HG02798 (cell line): ENCODE data around the gene WASF2.
A peak's percentile ranks its signal among the peaks of the same experiment; 100 is the strongest.

ENCODE experiments used
- ATAC-seq: cut with Tn5 transposase; IDR thresholded peaks from one replicate; pipeline ENCODE4 v1.9.1; 2021; ENCODE audit warnings: mild to moderate bottlenecking; ENCODE audit not compliant: unreplicated experiment, poor library complexity

The WASF2 gene

DNA sequence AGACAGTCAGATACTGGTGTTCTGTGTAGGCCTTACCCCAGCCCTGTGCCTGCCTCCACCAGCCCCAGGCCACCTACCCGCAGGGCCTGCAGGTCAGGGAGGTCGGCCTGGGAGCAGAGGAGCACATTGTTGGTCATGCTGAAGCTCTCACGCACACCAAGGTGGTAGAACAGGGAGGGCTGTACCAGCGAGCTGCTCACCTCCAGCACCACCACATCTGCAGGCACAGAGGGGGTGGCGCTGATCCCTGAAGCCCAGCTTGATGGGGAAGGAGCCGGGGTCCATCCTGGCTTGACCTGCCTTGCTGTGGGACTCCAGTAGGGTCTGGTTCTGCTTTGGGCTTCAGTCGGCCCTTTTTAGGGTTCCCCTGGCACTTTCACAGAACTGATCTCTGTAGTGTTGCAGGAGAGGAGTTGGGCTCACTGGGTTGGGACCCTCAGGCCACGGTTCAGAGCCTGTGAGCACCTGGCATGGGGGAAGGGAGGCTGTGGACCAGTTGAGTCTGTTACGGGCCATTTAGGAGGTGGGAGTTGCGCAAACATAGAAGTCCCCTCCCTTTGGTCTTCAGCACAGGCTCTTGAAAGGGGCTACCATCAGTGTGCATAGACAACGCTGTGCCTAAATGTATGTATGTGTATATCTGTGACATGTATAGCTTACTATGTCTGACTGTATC is 125.1 kb downstream of the WASF2 start:
- no peak for ATAC-seq

DNA sequence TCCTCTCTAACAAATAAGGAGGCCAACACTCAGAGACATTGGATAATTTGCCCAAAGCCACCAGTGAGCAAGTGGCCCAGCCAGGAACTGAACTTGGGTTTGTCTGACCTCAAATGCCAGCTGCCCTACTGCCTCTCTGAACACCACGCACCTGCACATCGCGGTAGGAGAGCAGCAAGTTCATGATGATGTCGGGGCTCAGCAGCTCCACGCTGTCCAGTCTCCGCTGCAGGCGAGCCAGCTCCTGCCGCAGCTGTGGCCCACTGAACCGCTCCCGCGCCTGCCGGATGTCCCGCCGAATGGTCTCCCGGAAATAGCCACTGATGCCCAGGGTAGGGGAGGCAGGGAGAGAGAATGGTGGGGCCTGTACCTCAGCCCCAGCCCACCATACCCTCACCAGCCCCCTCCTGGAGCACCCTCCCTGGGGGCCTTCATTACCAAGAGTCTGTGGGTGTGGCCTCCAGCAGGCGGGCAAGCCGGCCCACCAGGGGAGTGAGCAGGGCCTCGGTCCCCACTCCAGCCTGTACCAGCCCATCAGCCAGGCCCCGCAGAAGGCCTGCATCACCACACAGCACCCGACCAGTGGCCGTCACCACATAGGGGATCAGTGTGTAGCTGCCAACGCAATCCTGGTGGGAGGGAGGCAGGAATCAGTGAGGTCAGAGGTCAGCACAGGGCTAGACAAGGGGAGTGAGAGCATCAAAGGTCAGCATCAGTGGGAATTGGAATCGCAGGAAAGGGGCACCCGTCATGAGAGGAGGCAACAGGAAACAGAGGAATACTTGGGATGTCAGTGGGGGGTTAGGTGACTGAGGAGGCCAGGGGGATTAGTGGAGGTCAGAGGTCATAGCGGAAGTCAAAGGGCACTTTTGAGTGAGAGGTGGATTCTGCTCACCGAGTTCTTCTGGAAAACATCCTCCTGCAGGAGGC is 125.9 kb downstream of the WASF2 start:
- ATAC-seq = no peak

DNA sequence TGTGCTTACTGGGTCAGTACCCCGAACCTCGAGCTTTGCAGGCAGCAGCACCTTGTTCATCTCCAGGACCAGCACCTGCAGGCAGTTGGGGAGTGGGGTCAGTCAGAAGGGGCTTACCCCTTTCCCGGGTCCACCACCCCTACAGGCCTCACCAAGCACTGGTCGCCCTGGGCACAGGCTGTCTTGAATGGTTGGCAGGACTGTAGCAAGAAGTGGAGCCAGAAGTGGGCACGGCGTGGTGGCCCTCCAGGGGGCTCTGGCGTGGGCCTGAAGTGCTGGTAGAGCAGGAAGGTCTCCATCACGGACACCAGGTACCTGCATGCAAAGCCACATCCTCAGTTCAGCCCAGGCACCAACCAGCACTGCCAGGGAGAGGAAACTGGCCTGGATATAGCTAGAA is 128.4 kb downstream of the WASF2 start:
- ATAC-seq = no peak

DNA sequence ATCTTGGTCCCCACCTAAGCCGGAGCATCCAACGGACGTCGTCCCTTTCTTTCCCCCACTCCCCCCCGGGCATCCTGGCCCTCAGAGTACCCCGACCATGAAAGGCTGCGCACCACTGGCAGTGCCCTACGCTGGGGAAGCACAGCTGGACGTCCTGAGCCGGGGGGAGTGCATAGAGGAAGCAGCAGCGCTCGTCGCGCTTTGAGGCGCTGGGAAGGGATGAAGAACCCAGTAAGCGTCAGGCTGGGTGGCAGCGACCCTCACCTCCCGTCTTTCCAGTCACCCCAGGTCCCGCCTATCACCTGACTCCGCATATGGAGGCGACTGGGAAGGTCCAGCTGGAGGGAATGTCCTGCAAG is 128.9 kb downstream of the WASF2 start:
- no peak for ATAC-seq

DNA sequence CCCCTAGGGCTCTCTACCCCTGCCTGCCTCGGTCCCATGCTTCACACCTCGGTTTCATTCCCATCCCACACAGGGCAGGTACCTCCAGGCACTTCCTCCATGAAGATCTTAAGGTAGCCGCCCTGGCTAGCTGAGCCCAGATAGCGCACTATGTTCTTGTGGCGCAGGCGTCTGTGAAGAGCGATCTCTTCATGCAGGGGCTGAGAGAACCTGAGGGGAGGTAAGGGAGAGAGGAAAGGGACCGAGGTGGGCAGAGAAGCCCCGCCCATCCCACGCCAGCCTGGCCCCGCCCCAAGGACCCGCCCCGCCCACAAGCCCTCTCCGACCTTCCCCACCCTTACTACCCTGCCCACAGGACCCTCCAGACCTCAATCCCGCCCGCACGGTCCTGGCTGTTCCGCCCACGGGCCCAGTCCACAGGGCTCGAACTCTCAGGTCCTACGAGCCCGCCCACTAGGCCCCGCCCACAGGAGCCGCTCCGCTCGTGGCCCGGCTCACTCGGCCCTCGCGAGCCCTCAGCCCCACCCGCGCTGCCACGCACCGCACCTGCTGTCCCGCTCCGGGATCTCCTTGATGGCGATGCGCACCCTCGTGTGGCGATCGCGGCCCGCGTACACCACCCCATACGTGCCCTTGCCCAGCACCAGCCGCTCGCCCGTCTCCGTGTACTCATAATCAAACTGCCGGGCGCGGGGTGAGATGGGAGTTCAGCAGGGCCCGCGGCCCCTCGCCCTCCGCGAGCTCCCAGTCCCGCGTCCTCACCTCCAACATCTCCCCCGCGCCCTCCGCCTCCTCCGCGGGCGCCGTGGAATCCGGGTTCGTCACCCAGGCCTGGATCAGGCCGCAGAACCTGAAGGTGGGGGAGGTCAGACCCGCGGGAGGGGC is 129.6 kb downstream of the WASF2 start:
- peak; percentile 31 for ATAC-seq

DNA sequence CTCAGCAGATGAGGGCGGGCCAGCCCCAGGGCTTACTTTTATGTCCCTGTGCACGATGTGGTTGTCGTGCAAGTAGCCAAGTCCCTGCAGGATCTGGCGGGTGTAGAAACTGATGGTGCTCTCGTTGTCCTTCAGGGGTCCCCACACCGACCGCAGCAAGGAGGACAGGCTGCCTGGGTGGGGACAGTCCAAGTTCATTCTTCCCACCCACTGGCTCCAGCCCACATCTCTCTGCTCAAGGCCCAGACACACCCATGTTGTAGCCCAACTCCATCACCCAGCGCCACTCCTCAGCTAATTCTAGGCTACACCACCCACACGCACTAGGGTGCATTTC is 130.2 kb downstream of the WASF2 start:
- ATAC-seq = no peak

DNA sequence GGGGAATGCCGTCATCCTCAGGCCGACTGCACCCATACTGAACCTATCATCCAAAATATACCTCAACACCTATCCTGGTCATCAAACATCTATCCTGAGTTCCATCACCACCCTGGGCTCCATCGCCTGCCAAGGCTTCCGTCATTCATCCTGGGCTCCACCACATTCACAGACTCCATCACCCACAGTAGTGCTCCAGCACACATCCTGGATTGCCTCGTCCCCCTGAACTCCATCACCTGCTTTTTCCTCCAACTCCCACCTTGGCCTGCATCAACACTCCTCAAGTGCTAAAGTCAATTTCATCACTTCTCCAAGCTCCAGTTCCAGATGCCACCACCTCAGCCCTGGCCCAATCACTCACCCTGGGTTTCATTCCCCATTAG is 131.0 kb downstream of the WASF2 start:
- ATAC-seq = no peak

DNA sequence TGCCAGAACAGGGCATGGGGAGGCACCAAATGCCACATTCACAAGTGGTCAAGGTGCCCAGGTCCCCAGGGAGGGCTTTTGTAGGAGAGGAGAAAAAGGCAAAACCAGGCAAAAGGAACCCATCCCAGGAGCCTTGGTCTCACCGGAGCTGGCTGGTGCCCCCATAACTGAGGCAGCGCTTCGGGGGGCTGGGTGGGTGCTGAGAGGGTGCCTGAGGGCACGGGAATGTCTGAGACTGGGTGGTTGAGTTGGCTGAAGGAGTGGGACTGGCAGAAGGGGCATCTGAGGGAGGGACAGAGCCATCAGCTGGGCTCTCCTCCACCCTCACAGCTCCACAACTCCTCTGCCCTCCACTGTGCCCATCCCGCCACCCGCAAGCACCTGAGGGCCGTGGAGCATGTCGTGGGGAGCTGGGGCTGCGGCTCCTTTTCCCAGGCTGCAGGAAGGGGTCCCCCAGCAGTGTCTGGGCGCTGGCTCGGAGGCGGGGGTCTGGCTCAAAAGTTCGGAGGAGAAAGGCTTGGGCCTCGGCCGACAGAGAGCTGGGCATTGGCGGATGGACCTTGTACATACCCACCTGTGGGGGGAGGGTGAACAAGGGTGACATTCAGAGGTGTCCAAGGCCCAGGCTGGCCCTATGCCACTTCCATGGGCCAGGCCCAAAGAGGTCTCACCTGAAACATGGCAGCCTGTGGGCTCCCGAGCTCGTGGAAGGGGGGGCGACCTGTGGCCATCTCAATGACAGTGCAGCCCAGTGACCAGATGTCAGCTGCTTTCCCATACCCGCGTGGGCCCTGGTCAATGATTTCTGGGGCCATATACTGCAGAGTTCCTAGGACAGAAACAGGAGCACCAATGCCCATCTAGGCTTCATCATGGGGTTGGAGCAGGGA is 131.7 kb downstream of the WASF2 start:
- ATAC-seq = no peak

DNA sequence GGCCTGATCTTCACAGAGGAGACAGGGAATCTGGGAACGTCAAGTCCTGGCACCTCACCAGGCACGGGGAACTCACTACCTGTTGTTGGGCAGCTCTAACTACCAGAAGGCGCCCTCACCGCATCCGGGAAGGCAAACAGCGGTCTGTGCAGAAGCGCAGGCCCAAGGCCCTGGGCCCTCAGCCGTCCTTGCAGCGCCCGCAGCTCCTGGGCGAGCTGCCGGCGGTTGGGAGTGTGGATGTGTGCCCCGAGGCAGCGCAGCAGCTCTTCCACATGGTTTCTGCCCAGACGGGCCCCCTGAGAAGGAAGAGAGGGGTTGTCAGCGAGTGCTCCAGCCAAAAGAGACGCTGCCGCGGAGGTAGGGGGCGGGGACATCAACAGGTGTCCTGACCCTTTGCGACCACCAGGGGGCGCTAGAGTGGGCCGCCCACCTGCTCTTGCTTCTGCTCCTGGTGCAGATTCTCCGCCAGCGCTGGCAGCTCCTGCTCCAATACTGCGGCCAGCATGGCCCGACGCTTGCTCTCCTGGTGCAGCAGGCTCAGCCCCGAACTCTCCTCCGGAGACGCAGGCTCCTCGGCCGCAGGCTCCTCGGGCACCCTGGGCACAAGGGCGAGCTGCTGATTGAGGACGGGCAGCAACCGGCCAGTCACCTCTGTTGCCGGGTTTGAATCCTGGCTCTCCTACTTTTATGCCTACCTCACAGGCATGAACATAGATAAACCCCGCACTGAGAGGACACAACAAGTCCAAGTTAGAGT is 132.5 kb downstream of the WASF2 start:
- ATAC-seq = peak; percentile 47

DNA sequence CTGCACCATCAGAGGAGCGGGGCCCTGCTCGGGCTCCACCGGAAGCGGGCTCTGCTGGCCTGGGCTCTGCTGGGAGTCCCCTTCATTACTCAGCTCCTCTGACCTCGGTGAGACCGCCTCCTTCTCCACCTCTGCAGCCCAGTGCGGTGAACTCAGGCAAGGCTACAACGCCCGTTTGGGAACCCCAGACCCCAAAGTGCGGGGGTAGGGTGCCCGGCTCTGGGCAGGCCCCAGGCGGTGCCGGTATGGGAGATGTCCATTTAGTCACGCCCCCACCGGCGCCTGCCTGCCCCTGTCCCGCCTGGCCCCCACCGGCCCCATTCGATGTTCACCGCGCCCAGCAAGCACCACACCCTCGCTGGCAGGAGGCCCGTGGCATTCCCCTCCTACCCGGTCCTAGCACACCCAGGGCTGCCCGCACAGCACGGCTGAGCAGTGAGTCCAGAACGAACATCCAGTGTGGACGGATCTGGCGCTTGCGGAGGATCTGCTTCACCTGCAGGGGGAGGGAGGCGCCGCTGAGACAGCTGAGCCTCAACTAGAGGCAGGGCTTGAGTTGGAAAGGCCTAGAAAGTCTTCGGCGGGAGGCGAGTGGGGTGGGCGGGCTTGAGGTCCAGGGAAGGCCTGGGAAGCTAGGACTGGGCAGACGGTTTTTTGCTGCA is 133.2 kb downstream of the WASF2 start:
- no peak for ATAC-seq

DNA sequence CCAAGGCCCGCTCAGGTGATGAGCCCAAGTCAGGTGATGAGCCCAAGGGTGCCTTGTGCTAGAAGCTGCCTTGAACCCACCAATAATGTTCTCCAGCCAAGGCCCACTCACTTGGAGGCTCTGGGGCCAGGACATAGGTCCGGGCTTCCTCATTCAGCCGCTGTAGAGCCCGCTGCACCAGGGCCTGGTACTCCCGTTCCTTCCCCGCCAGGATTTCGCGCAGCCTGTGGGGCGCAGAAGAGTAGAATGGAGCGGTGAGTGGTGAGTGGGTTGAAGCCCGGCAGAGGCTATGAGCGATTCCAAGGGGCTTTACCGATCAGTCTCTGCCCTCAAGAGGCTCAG is 133.7 kb downstream of the WASF2 start:
- ATAC-seq = no peak

DNA sequence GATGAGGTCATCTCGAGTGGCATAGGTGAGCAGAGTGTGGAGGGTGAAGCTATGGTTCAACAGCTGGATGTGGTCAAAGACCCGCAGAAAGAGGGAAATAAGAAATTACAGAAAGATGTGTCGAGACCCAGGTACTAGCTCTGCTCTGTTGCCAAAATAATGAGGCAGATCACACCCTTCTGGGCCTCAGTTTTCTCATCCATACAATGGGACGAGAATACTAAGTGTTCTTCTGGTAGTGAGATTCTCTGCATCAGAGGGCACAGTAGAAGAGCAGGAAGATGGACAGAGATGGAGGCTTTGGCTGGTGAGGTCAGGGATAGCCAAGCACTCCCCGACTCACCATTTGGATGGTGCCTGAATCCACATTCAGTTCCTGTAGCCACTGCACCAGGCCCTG is 134.3 kb downstream of the WASF2 start:
- ATAC-seq = no peak
